ENCODE data around the gene AURKAIP1.
A peak's percentile ranks its signal among the peaks of the same experiment; 100 is the strongest.
"Not testable (repeated sequence)": the region's sequence is repeated elsewhere in the genome, so short reads cannot be mapped to it uniquely, and the experiment has no call there.

Gene AURKAIP1

DNA sequence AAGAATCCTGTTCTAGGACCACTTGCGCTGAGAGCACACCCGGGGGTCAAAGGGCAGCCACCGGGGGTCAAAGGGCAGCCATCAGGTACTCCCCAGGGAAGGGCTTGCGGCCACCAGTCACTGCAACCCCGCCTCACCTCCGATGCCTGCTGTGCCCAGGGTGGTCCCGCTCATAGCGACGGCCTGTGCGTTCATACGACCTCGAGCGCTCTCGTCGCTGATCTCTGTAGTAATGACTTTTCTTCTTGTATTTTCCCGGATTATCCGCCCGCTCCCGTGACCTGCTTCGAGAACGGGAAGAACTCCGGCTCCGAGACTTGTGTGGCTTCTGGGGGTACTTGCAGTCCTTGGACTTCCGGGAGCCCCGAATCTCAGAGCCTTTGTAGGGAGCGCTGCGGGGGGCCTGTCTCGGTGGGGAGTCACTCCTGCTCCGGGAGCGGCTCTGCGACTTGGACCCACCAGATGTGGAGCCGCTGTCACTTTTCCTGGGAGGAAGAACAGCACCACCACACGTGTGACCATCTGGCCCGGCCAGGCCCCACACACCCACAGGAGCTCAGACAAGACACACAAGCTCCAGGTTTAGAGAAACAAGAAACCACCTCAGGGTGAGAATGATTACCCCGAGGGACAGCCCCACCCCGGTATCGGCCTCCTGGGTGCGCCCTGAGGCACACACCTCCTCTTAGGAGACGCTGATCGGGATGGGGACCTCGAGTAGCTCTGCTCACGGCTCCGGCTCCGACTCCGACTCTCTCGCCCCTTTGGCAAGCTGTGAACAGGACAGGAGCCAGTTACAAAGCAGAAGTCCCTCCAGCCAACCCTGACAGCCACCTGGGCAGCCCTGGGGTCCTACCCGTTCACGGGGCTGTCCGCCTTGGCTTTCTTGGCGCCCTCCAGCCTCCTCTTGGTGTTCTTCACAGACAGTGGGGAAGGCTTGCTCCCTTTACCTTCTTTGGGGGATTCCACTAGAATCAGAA, 12.4 kb upstream of the AURKAIP1 start:
- no peak for DNase-seq (ENCODE audit: low read depth in 2 of 2, low spot score in 1 of 2)

DNA sequence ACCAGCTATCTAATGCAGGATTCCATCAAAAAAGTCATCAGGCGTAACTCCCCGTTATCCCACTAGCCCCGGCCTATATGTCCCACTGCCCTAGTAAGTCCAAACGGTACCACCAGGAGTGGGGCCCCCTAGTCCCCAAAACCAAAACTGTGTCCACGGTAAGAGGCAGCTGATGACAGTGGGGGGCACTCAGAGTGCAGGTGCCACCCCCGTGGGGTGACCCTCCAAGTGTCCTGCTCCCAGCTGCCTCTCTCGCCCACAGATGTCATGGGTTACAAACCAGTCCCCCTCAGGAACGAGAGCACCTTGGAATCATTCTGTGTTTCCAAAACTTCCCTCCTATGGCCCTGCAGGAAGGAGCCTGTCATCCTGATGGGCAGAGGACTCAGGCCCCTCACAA, 10.9 kb upstream of the AURKAIP1 start:
- no peak for DNase-seq (ENCODE audit: low read depth in 2 of 2, low spot score in 1 of 2)

DNA sequence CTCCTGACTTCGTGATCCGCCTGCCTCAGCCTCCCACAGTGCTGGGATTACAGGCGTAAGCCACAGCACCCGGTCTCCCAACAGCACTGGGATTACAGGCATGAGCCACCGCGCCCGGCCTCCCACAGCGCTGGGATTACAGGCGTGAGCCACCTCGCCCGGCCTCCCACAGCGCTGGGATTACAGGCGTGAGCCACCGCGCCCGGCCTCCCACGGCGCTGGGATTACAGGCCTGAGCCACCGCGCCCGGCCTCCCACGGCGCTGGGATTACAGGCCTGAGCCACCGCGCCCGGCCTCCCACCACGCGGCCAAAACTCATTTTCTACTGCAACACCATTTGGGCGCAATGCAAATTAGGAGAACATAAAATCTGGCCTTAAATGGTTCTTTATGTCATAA, 10.3 kb upstream of the AURKAIP1 start:
- DNase-seq (ENCODE audit: low read depth in 2 of 2, low spot score in 1 of 2): not testable (repeated sequence)

DNA sequence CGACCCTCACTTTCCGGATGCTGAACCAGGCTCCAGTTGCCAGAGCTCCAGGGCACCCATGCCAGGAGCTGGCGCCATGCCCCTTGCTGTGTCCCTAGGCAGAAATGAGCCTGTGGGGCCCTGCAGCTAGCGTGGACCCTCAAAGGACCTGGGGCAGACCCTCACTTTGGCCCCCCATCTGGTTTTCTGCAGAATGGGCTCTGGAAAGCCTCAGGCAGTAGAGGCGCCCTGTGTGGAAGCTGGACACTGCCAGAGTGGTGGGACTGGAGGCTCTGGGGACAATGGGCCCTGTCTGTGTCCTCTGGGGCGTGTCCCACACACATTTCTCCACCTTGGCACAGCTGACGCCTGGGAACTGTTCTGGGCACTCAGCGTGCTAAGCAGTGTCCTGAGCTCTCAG, 6.3 kb upstream of the AURKAIP1 start:
- no peak for DNase-seq (ENCODE audit: low read depth in 2 of 2, low spot score in 1 of 2)

DNA sequence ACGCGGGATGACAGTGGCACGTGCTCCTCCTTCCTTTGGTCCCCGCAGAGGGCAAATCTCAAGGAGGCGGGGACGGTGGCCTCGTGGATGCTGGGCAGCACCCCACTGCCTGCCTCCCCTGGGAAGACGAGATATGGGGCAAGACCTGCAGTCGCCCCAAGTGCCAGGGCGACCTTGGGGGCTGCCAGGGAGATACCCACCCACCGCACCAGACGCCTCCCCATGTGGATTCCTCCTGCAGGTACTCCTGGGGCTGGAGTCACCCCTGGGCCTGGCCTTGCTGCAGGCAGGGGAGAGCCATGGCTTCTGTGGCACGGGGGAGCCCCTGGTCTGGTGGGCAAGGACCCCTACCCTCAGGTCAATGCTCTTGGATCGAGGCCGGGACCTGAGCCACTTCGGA, 5.9 kb upstream of the AURKAIP1 start:
- no peak for DNase-seq (ENCODE audit: low read depth in 2 of 2, low spot score in 1 of 2)

DNA sequence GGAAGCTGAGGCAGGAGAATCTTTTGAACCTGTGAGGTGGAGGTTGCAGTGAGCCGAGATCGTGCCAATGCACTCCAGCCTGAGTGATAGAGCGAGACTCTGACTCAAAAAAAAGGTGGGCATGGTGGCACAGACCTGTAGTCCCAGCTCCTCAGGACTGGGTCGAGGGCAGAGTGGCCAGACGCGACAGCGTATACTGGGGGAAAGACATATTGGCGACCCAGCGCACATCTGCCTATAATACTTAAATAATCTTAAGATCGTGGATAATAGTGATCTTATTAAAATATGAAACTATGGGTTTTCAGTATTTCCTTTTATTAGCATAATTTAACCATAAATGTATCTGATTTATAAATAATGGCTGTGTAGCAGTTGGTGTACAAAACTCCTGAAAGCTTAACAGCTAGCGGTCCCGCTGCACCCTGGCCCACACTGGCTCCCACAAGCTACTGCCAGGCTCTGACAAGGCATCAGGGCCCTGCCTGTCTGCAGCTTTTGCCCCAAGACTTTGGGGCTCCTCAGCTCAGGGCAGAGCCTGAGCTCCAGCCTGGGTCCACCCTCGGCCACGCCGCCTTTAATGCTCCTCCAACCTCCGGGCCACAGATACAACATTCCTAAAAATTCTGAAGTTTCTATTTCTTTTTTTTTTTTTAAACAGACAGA, 2.7 kb upstream of the AURKAIP1 start:
- no peak for DNase-seq (ENCODE audit: low read depth in 2 of 2, low spot score in 1 of 2)

DNA sequence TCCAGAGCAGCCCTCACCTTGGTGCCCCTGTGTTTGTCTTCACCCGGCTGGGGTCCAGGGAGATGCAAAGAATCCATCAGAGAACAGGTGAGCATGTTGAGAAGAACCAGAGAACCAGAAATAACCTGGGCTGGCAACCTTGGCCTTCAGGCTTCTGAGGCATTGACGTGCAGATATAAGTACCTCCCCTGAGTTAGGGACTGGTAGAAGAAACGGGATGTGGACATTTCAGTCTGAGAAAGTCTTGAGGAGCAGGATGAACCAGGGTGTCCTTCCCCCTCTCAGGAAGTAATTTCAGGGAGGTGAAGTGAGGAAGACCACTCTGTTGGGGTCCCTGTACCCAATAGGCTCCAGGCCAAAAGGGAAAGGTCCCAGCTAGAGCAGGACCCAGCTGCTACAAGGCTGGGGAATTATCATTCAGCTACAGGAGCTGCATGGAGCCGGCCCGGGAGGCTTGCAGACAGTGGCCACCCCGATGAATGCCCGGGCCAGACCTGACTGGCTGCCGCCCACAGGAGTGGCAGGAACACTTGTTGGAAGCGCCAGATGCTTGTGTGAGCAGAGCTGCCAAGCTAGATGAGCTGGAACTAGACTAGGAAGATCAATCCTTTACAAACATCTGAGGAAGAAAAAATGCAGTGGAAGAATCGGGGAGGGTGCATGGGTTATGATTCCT, 1.7 kb upstream of the AURKAIP1 start:
- DNase-seq (ENCODE audit: low read depth in 2 of 2, low spot score in 1 of 2): no peak

DNA sequence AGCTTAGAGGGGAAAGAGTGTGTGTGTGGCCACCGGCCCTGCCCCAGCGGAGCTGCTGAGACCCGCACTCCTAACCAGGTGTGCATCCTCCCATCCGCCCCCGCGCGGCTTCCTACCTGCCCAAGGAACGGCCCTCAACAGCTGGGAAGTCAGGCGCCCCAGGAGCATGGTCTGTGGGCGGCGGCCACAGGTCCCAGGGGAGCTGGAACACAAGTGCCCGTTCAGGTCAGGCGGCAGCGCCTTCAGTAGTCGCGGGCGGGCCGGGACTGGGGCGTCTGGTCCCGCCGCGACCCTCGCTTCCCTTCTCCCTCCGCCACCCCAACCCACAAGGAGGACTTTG, 448 bp downstream of the AURKAIP1 start:
- no peak for DNase-seq (ENCODE audit: low read depth in 2 of 2, low spot score in 1 of 2)

DNA sequence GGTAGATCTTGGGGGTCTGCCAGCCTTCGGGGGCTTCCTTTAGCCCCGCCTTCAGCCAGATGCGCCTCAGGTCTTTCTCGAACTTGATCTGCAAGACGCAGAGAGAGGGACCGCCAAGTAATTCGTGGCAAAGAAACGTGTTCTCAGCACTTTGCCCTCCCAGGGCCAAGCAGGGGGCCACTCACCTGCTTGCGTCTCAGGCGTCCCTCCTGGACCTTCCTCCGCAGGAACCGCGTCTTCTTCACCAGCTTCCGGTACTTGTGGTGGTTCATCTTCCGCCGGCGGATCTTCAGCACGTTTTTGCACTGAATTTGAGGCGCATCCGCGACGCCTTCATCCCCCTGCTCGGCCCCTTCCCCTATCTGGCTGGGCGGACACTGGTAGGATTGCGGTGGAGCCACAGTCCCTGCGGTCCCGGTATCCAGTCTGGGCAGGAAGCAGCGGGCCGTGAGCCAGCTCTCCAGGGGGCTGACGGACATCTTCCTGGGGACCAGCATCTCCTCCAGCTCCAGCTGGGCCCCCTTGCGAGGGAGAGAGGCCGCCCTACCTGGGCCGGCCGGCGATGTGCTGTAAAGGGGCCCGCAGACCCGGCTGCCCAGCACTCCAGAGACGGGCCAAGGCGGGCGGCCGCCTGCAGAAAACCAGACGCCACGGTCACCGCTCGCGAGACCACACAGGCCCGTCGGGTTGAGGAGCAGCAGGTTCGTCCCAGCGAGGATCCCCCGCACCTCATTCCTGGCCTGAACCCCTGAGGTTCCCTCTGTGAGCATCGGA, 1.0 kb downstream of the AURKAIP1 start:
- DNase-seq (ENCODE audit: low read depth in 2 of 2, low spot score in 1 of 2): no peak

DNA sequence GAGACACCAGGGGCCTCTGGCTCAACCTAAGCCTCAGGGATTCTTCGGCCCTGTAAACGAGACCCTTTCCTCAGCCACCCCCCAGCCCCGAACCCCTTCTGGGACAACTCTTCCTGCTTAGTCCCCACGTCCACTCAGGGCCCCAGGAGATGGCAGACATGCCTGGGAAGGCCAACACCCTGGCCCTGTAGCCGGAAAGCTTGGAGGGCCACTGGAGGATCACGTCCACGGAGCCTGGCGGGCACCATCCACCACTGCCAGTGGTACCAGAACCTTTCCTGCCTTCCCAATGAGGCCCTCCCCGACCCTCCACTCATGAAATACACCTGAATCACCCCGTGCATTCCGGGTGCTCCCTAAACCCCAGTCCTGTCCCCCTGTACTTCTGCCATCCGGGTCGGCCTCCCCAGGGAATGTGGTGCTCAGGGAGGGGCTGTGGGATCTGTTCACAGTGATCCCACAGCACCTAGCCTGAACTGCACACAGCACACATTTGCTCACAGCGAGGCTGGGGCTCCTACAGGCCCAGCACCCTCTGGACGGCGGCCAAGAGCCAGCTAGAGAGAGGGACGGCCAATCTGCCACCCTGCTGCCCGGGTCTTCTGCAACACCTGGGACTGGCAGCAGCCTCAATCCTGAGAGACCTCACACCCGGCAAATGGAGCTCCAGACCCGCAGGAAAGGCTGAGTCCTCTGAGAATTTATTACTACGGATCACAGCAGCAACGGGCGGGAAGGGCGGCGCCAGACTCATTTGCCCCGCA, 1.8 kb downstream of the AURKAIP1 start:
- DNase-seq (ENCODE audit: low read depth in 2 of 2, low spot score in 1 of 2): no peak

DNA sequence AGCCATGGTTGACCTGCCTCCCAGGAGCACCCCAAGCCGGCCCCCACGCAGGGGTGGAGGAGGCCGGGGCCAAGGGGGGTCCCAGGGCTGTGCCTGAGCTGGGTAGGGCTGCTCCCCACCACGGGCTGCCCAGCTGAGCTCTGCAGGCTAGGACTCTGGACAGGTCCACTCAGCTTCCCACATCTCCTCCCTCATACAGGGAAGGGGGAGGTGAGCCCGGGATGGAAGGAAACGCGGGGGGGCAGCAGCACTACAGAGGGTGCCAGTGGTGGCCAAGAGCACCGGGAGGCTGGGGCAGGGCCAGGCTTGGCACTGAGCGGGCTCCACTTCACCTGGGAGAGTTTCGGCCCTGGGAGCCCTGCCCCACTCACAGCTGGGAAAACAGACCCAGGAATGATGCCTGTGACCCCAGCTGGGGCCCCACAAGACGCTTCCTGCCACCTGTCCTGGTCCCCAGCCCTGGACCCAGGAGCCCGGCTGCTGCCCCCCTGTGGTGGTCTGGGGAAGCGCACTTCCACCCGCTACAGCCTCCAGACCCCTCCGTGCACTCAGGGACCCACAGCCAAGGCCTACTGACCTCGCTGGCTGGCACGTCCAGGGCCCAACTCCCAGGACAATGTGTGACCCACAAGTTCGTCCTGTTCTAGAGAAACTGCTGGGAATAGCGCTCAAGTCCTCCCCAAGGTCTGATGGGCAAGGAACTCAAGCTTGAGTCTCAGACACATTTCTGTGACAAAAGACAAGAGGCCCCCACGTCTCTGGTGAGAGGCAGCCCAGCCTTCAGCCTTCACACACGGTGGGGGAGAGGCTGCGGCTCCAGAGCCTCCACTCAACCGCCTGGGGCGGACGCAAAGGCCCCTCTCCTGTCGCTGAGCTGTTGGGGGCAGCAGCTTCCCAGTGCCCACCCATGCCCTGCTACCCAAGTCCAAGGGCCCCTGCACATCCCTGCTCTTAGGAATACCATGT, 3.0 kb downstream of the AURKAIP1 start:
- peak; percentile 55 to 59 for DNase-seq (ENCODE audit: low read depth in 2 of 2, low spot score in 1 of 2)

DNA sequence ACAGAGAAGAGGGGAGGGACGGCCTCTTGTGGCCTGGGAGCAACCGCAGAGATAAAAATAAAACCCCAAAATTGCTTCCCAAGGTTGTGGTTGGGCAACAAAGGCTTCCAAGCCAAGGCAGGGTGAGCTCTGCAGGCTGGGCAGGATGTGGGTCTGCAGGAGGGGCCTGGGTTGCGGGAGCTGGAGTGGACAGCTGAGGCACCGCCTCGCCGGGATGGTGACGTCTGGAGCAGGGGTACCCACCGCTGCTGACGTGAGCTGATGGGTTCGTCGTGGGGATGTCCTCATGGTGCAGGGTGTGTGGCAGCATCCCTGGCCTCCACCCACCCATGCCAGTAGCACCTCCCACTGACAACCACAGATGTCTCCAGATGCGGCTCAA, 3.7 kb downstream of the AURKAIP1 start:
- no peak for DNase-seq (ENCODE audit: low read depth in 2 of 2, low spot score in 1 of 2)

DNA sequence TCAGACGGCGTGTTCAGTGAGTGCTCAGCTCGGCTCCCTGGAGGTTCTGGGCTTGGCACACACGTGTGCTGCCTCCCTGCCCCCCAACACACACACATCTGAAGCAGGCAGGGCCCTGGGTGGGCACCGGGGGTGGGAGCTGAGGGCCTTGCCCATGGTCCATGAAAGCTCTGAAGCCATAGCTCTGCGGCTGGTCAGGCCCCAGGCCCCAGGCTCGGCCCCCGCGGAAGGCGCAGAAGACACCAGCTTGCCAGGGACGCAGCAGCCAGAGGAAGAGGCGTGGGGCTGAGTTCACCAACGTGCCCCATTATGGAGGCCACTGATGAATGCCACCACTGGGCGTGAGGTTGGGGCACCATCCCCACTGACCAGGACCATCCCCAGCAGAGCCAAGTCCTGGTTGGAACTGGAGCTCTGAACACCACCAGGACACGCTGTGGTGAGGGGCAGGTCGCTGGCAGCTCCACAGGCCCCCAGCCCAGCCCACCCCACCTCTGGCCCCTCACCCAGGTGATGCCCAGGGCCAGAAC, 4.2 kb downstream of the AURKAIP1 start:
- DNase-seq (ENCODE audit: low read depth in 2 of 2, low spot score in 1 of 2): no peak

DNA sequence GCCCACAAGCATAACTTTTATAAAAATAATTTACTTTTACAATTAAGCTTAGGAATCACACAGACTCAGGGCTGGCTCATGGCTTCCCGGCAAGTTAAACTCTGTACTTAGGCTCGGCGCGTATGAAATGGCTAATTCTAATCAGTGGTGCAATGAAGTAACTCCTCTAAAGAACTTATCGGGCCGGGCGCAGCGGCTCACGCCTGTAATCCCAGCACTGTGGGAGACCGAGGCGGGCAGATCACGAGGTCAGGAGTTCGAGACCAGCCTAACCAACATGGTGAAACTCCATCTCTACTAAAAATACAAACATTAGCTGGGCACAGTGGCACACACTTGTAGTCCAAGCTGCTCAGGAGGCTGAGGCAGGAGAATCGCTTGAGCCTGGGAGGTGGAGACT, 4.9 kb downstream of the AURKAIP1 start:
- not testable (repeated sequence) for DNase-seq (ENCODE audit: low read depth in 2 of 2, low spot score in 1 of 2)

DNA sequence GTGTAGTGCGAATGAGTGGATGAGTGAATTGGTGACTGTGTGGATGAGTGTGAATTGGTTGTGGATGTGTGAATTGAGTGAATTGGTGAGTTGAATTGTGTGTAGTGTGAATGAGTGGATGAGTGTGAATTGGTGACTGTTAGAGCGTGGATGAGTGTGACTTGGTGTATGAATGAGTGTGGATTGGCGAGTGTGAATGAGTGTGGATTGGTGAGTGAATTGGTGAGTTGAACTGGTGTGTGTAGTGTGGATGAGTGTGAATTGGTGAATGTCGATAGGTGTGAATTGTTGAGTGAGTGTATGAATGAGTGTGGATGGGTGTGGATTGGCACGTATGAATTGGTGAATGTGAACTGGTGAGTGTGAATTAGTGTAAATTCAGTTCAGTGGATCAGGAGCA, 7.7 kb downstream of the AURKAIP1 start:
- DNase-seq (ENCODE audit: low read depth in 2 of 2, low spot score in 1 of 2): no peak

DNA sequence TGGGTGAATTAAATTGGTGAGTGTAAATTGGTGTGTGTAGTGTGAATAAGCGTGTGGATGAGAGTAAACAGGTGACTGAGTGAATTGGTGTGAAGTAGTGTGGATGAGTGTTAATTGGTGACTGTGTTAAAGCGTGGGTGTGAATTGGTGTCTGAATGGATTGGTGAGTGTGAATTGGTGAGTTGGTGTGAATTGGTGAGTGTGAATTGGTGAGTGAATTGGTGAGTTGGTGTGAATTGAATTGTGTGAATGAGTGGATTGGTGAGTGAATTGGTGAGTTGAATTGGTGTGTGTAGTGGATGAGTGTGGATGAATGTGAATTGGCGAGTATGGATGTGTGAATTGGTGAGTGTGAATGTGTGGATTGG, 8.3 kb downstream of the AURKAIP1 start:
- no peak for DNase-seq (ENCODE audit: low read depth in 2 of 2, low spot score in 1 of 2)

DNA sequence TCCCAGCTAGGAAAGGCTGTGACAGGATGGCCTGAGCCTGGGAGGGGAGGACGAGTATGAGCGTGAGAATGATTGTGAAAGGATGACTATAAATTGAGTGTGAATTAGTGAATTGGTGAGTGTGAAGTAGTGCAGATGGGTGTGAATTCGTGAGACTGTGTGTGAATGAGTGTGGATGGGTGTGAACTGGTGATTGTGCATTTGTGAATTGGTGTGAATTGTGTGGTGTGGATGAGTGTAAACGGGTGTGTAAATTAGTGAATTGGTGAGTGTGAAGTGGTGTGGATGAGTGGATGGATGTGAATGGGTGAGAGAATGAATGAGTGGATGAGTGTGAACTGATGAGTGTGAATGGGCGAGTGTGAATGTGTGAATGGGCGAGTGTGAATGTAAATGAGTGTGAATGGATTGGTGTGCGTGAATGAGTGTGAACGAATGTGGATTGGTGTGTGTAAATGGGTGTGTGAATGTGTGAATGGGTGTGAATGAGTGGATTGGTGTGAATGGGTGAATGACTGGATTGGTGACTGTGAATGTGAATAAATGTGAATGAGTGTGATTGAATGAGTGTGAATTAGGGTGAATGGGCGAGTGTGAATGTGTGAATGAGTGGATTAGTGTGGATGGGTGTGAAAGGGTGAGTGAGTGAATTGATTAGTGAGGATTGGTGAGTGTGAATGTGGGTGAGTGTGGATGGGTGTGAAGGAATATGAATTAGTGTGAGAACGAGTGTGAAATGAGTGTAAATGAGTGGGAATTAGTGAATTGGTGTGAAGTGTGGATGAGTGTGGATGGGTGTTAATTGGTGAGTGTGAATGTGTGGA, 8.9 kb downstream of the AURKAIP1 start:
- DNase-seq (ENCODE audit: low read depth in 2 of 2, low spot score in 1 of 2): no peak

DNA sequence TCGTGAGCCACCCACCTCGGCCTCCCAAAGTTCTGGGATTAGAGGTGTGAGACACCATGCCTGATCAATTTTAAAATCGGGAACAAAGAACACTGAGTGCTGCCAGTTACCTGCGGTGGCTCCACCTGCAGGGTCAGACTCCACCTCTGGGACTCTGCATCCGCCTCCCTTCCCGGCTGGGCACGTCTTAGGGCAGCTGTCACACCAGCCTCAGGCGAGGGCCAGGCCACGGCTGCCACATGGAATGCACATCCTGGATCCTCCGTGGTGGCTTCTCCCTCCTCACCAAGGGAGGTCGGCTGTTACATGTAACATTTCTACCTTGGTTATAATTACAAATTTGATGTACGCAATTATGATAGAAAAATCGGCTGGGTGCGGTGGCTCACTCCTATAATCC, 10.7 kb downstream of the AURKAIP1 start:
- DNase-seq (ENCODE audit: low read depth in 2 of 2, low spot score in 1 of 2): no peak

Data from stimulated activated CD8-positive, alpha-beta memory T cell treated with anti-CD3 and anti-CD28 coated beads, Interleukin-4, amount 100 ng/mL, for 1 hour (primary cell).